Left renal pelvis (tissue), 4 donors: Measurements from ENCODE around the gene ACTL6B. TPM values are rescaled to one million over a fixed set of nuclear protein-coding genes. Genes with fewer than 3 reads are reported as not detected.

Experiments used
- DNase-seq, 4 donors: peaks; one replicate each; pipeline ENCODE4 v3.0.0-alpha.2; 2013; ENCODE audit warnings: low read depth in 4 of 4, low spot score in 3 of 4
- polyA plus RNA-seq, 4 donors: library from polyadenylated mRNA; unstranded; fragments of 120-200 nt; gene quantifications; one replicate each; pipeline ENCODE4 v1.2.1, GENCODE V29; 2013; ENCODE audit not compliant: insufficient read length in 4 of 4

The ACTL6B gene
- polyA plus RNA-seq, 4 donors = 0.19 to 0.22 TPM; not detected in 2

GRCh38 chr7:100684534-100685042, 28.3 kb upstream of the ACTL6B start:
- no peak for DNase-seq

GRCh38 chr7:100683659-100684533, 27.6 kb upstream of the ACTL6B start:
- no peak for DNase-seq

- no peak for DNase-seq
Observed at GRCh38 chr7:100682991-100683658, 26.9 kb upstream of the ACTL6B start.

- DNase-seq = no peak
Observed at GRCh38 chr7:100682228-100682741, 26.0 kb upstream of the ACTL6B start.

- no peak for DNase-seq
Observed at GRCh38 chr7:100681491-100682227, 25.4 kb upstream of the ACTL6B start.

- no peak for DNase-seq
Observed at GRCh38 chr7:100680576-100681271, 24.5 kb upstream of the ACTL6B start.

- DNase-seq = no peak
Observed at GRCh38 chr7:100679927-100680575, 23.8 kb upstream of the ACTL6B start.

- no peak for DNase-seq
Observed at GRCh38 chr7:100679129-100679926, 23.1 kb upstream of the ACTL6B start.

GRCh38 chr7:100678291-100678984, 22.2 kb upstream of the ACTL6B start:
- DNase-seq = no peak

- DNase-seq = no peak
Observed at GRCh38 chr7:100677308-100678267, 21.3 kb upstream of the ACTL6B start.

- no peak for DNase-seq
Observed at GRCh38 chr7:100676501-100677306, 20.5 kb upstream of the ACTL6B start.

GRCh38 chr7:100675581-100676350, 19.5 kb upstream of the ACTL6B start:
- no peak for DNase-seq

GRCh38 chr7:100675105-100675451, 18.8 kb upstream of the ACTL6B start:
- DNase-seq = no peak

- DNase-seq = no peak
Observed at GRCh38 chr7:100674411-100675104, 18.3 kb upstream of the ACTL6B start.

GRCh38 chr7:100673942-100674410, 17.7 kb upstream of the ACTL6B start:
- DNase-seq = no peak
